Kidney epithelial cell (primary cell): ENCODE measurements around the gene CCDC186. TPM values are rescaled to one million over a fixed set of nuclear protein-coding genes. Genes with fewer than 3 reads are reported as not detected.

Experiments
- DNase-seq: peaks from one replicate; pipeline ENCODE4 v3.0.0-alpha.2; 2010; ENCODE audit warnings: low read depth
- H3K27me3 ChIP-seq: 2 replicates; pipeline ENCODE4 v1.6.0; 2011; ENCODE audit warnings: low read length; ENCODE audit not compliant: control insufficient read depth, insufficient read depth
- H3K36me3 ChIP-seq: 2 replicates; pipeline ENCODE4 v1.5.1; 2011; ENCODE audit warnings: low read length; ENCODE audit not compliant: control insufficient read depth, insufficient read depth
- H3K4me3 ChIP-seq: 2 replicates; pipeline ENCODE4 v1.5.1; 2011; ENCODE audit warnings: low read depth, mild to moderate bottlenecking, control low read depth, low read length
- total RNA-seq: library from RNA; depleted of rRNA; stranded (reverse); fragments of >200 nt; gene quantifications from 2 replicates; pipeline ENCODE4 v1.2.3, GENCODE V29; 2015
- TF ChIP-seq, protein P1 (sequence below): IDR thresholded peaks from 2 replicates; pipeline ENCODE4 v1.5.1; 2011; ENCODE audit warnings: mild to moderate bottlenecking, moderate library complexity, low read length, control low read depth, inconsistent platforms; ENCODE audit not compliant: insufficient read depth, poor library complexity, severe bottlenecking

CCDC186 gene
- 11.6 and 14.1 TPM in 2 replicates for total RNA-seq

DNA sequence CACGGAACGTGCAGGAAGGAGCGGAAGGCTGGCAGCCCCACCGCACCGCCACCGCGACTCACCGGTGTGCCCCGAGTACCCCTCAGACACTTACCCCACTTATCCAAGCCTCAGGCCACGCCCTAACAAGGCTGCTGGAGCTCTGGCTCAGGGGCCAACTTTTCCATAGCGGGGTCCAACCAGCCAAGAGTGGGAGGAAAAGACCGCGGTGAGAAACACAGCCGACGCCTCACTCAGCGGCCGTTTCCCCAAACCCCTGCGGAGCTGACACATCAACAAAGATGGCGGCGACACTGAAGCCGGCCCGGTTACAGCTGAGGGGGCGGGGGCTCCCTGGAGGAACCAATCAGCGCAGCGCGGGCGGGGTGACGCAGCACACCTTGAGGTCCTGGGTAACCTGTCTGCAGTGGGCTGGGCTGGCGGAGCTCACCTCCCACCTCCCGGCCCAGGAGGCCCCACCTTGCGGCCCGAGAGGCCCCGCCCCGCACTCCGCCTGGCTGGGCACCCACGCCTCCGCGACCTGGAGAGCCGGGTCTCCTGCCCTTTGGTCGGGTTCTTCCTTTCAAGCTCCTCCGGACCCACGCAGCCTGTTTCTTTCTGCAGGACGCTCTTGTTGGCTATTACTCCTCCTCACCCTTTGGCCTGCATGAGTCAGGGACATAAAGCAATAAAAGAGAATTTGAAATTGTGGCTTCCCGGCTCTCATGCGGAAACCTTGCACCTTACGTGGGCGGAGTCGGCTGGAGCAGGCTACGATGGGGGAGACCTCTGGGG lies at the start of gene CCDC186:
TSS of gene CCDC186 (minus strand) at position 283 of the 774 bp plus-strand sequence. CDS start 10,935 bp downstream, outside the sequence.
- Histone ChIP-seq H3K27me3 (no peaks in the 10 kb centered on the region), H3K36me3 (no peaks in the 10 kb centered on the region), H3K4me3 (peak within 1 kb of the TSS; percentile 94)
- TF ChIP-seq, protein P1, sequence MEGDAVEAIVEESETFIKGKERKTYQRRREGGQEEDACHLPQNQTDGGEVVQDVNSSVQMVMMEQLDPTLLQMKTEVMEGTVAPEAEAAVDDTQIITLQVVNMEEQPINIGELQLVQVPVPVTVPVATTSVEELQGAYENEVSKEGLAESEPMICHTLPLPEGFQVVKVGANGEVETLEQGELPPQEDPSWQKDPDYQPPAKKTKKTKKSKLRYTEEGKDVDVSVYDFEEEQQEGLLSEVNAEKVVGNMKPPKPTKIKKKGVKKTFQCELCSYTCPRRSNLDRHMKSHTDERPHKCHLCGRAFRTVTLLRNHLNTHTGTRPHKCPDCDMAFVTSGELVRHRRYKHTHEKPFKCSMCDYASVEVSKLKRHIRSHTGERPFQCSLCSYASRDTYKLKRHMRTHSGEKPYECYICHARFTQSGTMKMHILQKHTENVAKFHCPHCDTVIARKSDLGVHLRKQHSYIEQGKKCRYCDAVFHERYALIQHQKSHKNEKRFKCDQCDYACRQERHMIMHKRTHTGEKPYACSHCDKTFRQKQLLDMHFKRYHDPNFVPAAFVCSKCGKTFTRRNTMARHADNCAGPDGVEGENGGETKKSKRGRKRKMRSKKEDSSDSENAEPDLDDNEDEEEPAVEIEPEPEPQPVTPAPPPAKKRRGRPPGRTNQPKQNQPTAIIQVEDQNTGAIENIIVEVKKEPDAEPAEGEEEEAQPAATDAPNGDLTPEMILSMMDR = no peak
- DNase-seq = peak; percentile 82

GRCh38 chr10:114223066-114223465 lies 49.1 kb upstream of the CCDC186 start:
- TF ChIP-seq, protein P1 = no peak
- H3K36me3 ChIP-seq = no peaks in the 10 kb centered on the region
- no peak for DNase-seq
- no peak overlapping the region for H3K4me3 ChIP-seq
- no peaks in the 10 kb centered on the region for H3K27me3 ChIP-seq

GRCh38 chr10:114221235-114221634 lies 47.2 kb upstream of the CCDC186 start:
- H3K27me3 ChIP-seq = no peaks in the 10 kb centered on the region

GRCh38 chr10:114220281-114220680 lies 46.3 kb upstream of the CCDC186 start:
- Histone ChIP-seq H3K4me3 (no peak overlapping the region), H3K36me3 (no peaks in the 10 kb centered on the region), H3K27me3 (no peaks in the 10 kb centered on the region)
- TF ChIP-seq, protein P1 = no peak
- no peak for DNase-seq

More at GRCh38 chr10:114221235-114221634, 47.2 kb upstream of the CCDC186 start:
- Histone ChIP-seq H3K4me3 (no peak overlapping the region), H3K36me3 (no peaks in the 10 kb centered on the region)
- DNase-seq = no peak
- TF ChIP-seq, protein P1 = no peak

DNA sequence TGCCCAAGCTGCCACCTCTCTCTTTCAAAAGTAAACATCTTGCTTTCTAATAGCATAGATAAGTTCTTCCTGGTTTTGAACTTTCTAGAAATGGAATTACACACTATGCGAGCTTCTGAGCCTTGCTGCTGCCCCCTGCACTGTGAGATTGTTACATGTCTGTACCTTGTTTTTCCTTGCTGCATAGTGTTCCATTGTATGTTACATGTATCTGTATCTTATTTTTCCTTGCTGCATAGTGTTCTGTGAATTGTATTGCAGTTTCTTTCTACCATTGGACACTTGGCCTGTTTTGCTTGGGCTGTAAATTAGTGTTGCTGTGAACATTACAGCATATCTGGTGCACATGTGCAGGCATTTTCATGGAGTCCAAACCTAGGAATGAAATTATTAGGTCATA lies 41.0 kb upstream of the CCDC186 start:
- Histone ChIP-seq H3K36me3 (no peaks in the 10 kb centered on the region), H3K27me3 (no peaks in the 10 kb centered on the region), H3K4me3 (no peak overlapping the region)
- DNase-seq = no peak
- TF ChIP-seq, protein P1 = no peak

GRCh38 chr10:114212153-114212552 lies 38.1 kb upstream of the CCDC186 start:
- DNase-seq = no peak
- Histone ChIP-seq H3K4me3 (no peak overlapping the region), H3K36me3 (no peaks in the 10 kb centered on the region), H3K27me3 (no peaks in the 10 kb centered on the region)
- TF ChIP-seq, protein P1 = no peak
